Neural progenitor cell (in vitro differentiated cells): ENCODE measurements around the gene TMEM154. TPM values are rescaled to one million over a fixed set of nuclear protein-coding genes. Genes with fewer than 3 reads are reported as not detected.

ENCODE experiments used
- DNase-seq: peaks from one replicate; pipeline ENCODE4 v3.0.0-alpha.2; 2016; ENCODE audit warnings: low spot score
- H2AFZ ChIP-seq: fragments of 200-600 bp; sonication (generic); replicated peaks from 2 replicates; pipeline ENCODE4 v1.6.1; 2016; ENCODE audit warnings: antibody characterized with exemption
- H3F3A ChIP-seq: fragments of 200-600 bp; sonication (generic); 2 replicates; pipeline ENCODE4 v1.6.1; 2016; ENCODE audit warnings: antibody characterized with exemption, low read depth
- H3K27ac ChIP-seq: fragments of 200-600 bp; sonication (generic); 2 replicates; pipeline ENCODE4 v1.5.1; 2016; ENCODE audit warnings: mild to moderate bottlenecking
- H3K27me3 ChIP-seq: fragments of 200-600 bp; sonication (generic); 2 replicates; pipeline ENCODE4 v1.6.1; 2016; ENCODE audit warnings: mild to moderate bottlenecking, moderate library complexity
- H3K36me3 ChIP-seq: fragments of 200-600 bp; sonication (generic); 2 replicates; pipeline ENCODE4 v1.5.1; 2016
- H3K4me1 ChIP-seq: fragments of 200-600 bp; sonication (generic); 2 replicates; pipeline ENCODE4 v1.6.1; 2016; ENCODE audit warnings: mixed run types
- H3K4me2 ChIP-seq: fragments of 200-600 bp; sonication (generic); 2 replicates; pipeline ENCODE4 v1.6.1; 2016
- H3K4me3 ChIP-seq: fragments of 200-600 bp; sonication (generic); 2 replicates; pipeline ENCODE4 v1.5.1; 2016
- H3K79me2 ChIP-seq: fragments of 200-600 bp; sonication (generic); 2 replicates; pipeline ENCODE4 v1.6.1; 2016; ENCODE audit warnings: low read depth
- H3K9ac ChIP-seq: fragments of 200-600 bp; sonication (generic); 2 replicates; pipeline ENCODE4 v1.6.1; 2016
- H3K9me3 ChIP-seq: fragments of 200-600 bp; sonication (generic); 2 replicates; pipeline ENCODE4 v1.5.1; 2016; ENCODE audit warnings: low read depth
- H4K20me1 ChIP-seq: fragments of 200-600 bp; sonication (generic); 2 replicates; pipeline ENCODE4 v1.6.1; 2016; ENCODE audit warnings: low read depth
- H3K27ac Mint-ChIP-seq: 3 replicates; pipeline ENCODE4 v1.8.0; 2021; ENCODE audit warnings: mixed read lengths
- H3K27me3 Mint-ChIP-seq: 2 replicates; pipeline ENCODE4 v1.8.0; 2022; ENCODE audit warnings: low read depth, mild to moderate bottlenecking, inconsistent platforms, moderate library complexity, mixed read lengths; ENCODE audit not compliant: insufficient read depth
- H3K36me3 Mint-ChIP-seq: 3 replicates; pipeline ENCODE4 v1.8.0; 2021; ENCODE audit warnings: mixed read lengths
- H3K4me1 Mint-ChIP-seq: 3 replicates; pipeline ENCODE4 v1.8.0; 2021; ENCODE audit warnings: mixed read lengths
- H3K4me3 Mint-ChIP-seq: 3 replicates; pipeline ENCODE4 v1.8.0; 2021; ENCODE audit warnings: mild to moderate bottlenecking, moderate library complexity, mixed read lengths
- H3K9me3 Mint-ChIP-seq: 3 replicates; pipeline ENCODE4 v1.8.0; 2020; ENCODE audit warnings: mixed read lengths
- EZH2 ChIP-seq: fragments of 200-600 bp; sonication (generic); IDR thresholded peaks from 2 replicates; pipeline ENCODE4 v1.6.1; 2017; ENCODE audit warnings: antibody characterized with exemption, mild to moderate bottlenecking, moderate library complexity
- EZH2phosphoT487 ChIP-seq: fragments of 200-600 bp; sonication (generic); IDR thresholded peaks from 2 replicates; pipeline ENCODE4 v1.6.1; 2017; ENCODE audit warnings: antibody characterized with exemption
- total RNA-seq: library from RNA; depleted of rRNA; stranded (reverse); fragments of >200 nt; gene quantifications from 2 replicates; pipeline ENCODE4 v1.2.3, GENCODE V29; 2015; ENCODE audit warnings: low replicate concordance
- TF ChIP-seq, protein P1 (sequence below): fragments of 200-600 bp; sonication (generic); IDR thresholded peaks from 2 replicates; pipeline ENCODE4 v1.5.1; 2017; ENCODE audit warnings: antibody characterized with exemption, mild to moderate bottlenecking

The TMEM154 gene
- total RNA-seq, 1 donor from 2014 or later: 3.0 TPM

DNA sequence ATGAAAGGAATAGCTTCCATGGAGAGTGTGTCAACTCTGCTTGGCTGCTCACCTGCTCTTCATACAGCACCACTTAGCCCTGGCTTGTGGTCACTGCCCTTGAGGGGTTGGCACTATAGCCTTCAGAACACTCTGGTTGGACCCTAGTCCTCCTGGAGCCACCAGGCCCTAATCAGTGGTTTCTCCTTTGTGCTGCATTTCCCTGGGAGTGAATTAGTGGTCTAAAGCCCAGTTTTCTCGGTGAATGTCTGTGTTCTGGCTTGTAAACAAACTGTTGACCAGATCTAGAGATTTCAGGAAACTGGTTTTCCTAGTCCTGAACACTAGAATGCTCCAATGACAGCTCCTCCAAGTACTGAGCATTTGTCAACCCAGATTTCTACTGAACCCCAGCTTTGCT is 28.6 kb upstream of the TMEM154 start:
- peaks cover 11% of the 10 kb centered on the region for H3K4me1 Mint-ChIP-seq
- Histone ChIP-seq H3K4me1 (peaks cover 11% of the 10 kb centered on the region), H3F3A (peaks cover 4% of the 10 kb centered on the region), H3K27me3 (no peaks in the 10 kb centered on the region), H4K20me1 (no peaks in the 10 kb centered on the region), H3K79me2 (no peaks in the 10 kb centered on the region), H2AFZ (peak overlapping the region; percentile 52), H3K36me3 (no peaks in the 10 kb centered on the region), H3K4me2 (no peak overlapping the region), H3K9me3 (no peaks in the 10 kb centered on the region), H3K9ac (no peak overlapping the region), H3K4me3 (no peak overlapping the region), H3K27ac (no peak overlapping the region)
- H3K27ac Mint-ChIP-seq: no peak overlapping the region
- no peak for DNase-seq
- H3K4me3 Mint-ChIP-seq: no peak overlapping the region
- no peaks in the 10 kb centered on the region for H3K36me3 Mint-ChIP-seq
- TF ChIP-seq EZH2 (no peak), EZH2phosphoT487 (no peak)
- TF ChIP-seq, protein P1, sequence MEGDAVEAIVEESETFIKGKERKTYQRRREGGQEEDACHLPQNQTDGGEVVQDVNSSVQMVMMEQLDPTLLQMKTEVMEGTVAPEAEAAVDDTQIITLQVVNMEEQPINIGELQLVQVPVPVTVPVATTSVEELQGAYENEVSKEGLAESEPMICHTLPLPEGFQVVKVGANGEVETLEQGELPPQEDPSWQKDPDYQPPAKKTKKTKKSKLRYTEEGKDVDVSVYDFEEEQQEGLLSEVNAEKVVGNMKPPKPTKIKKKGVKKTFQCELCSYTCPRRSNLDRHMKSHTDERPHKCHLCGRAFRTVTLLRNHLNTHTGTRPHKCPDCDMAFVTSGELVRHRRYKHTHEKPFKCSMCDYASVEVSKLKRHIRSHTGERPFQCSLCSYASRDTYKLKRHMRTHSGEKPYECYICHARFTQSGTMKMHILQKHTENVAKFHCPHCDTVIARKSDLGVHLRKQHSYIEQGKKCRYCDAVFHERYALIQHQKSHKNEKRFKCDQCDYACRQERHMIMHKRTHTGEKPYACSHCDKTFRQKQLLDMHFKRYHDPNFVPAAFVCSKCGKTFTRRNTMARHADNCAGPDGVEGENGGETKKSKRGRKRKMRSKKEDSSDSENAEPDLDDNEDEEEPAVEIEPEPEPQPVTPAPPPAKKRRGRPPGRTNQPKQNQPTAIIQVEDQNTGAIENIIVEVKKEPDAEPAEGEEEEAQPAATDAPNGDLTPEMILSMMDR: no peak
- peaks cover 3% of the 10 kb centered on the region for H3K9me3 Mint-ChIP-seq
- peaks cover 2% of the 10 kb centered on the region for H3K27me3 Mint-ChIP-seq

DNA sequence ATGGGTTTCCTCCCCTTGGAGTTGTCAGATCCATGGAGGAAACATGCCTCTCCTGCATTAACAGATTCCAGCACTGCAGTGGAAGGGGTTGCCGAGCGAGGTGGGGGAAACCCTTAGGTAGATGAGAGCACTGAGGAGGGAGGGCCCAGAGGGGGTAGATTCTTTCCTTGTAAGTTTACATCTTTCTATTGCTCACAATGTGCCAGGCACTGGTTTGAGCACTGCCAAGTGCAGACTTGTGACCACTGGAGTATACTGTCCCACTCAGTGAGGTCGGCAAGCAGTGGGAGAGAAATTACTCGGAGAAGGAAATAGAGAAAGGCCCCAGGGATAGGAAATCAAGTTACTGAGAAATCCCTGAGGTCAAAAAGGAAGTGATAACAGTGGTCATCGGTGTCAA is 27.8 kb upstream of the TMEM154 start:
- DNase-seq: no peak
- Histone ChIP-seq H3K79me2 (no peaks in the 10 kb centered on the region), H3F3A (peaks cover 4% of the 10 kb centered on the region), H3K9me3 (no peaks in the 10 kb centered on the region), H3K9ac (no peak overlapping the region), H3K27ac (no peak overlapping the region), H3K4me1 (peaks cover 11% of the 10 kb centered on the region), H4K20me1 (no peaks in the 10 kb centered on the region), H3K4me2 (no peak overlapping the region), H3K36me3 (no peaks in the 10 kb centered on the region), H3K27me3 (no peaks in the 10 kb centered on the region), H3K4me3 (no peak overlapping the region), H2AFZ (peak overlapping the region; percentile 20)
- Mint-ChIP-seq H3K27ac (no peak overlapping the region), H3K4me1 (peaks cover 11% of the 10 kb centered on the region), H3K9me3 (peaks cover 3% of the 10 kb centered on the region), H3K4me3 (no peak overlapping the region), H3K27me3 (peaks cover 2% of the 10 kb centered on the region), H3K36me3 (no peaks in the 10 kb centered on the region)
- TF ChIP-seq EZH2phosphoT487 (no peak), EZH2 (no peak)
- TF ChIP-seq, protein P1: no peak

DNA sequence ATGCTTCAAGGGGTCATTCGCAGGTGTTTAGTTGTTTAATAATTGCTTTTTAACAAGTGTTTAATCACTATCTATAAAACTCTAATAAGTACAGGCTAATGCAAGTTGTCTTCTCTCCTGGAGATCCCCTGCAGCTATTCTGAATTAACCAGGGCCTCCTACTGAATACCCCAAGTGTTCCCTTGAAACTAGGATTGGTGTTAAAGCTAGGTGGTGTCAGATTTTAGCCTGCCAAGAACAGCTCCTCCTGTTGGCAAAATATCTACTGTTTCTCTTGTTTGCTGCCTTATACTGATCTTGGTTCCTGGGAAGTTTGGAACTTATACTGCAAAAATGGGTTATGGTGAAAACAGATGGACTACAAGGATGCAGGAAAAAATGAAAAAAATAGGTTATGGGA is 26.1 kb upstream of the TMEM154 start:
- no peaks in the 10 kb centered on the region for H3K27me3 ChIP-seq
- H3K36me3 ChIP-seq: no peaks in the 10 kb centered on the region
- H3K27ac Mint-ChIP-seq: no peak overlapping the region
- peaks cover 4% of the 10 kb centered on the region for H3F3A ChIP-seq
- no peak overlapping the region for H3K9ac ChIP-seq
- H3K27ac ChIP-seq: no peak overlapping the region
- no peak overlapping the region for H3K4me2 ChIP-seq
- peaks cover 7% of the 10 kb centered on the region for H3K9me3 Mint-ChIP-seq
- no peaks in the 10 kb centered on the region for H3K9me3 ChIP-seq
- H3K4me3 ChIP-seq: no peak overlapping the region
- no peaks in the 10 kb centered on the region for H4K20me1 ChIP-seq
- no peak overlapping the region for H3K4me3 Mint-ChIP-seq
- peak; percentile 34 for DNase-seq
- H3K79me2 ChIP-seq: no peaks in the 10 kb centered on the region
- TF ChIP-seq EZH2phosphoT487: no peak
- TF ChIP-seq, protein P1: peak; percentile 44
- peaks cover 11% of the 10 kb centered on the region for H3K4me1 ChIP-seq
- no peak overlapping the region for H2AFZ ChIP-seq
- no peaks in the 10 kb centered on the region for H3K36me3 Mint-ChIP-seq
- H3K4me1 Mint-ChIP-seq: peaks cover 11% of the 10 kb centered on the region
- H3K27me3 Mint-ChIP-seq: peaks cover 2% of the 10 kb centered on the region
